ENCODE results near the gene SLF2.

SLF2 gene

DNA sequence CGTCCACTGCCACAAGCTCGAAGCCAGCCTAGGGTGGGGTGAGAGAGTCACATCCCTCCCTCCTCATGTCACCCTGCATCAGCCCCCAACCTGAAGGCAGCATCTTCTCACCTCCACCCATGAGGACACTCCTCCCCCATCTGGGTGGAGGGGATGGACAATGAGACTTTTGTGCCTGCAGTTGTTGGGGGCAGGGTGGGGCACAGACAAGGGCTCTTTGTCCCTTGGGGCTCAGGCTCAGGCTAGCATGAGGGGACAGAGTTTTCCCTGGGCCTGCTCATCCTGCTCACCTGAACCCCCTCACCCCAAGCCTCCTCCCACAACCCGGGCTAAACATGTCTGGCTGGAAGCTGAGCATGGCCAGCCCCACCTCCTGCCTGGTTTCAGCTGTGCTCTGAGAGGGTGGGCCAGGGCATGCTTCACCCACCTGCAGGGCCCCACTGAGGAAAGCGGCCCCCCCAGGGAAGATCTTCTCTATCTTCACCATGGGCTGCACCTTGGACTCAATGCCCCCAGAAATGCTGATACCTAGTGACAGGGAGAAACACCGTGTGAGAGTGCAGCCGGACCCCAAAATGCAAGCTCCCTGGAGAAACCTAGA, 96.2 kb downstream of the SLF2 start:
- TF ChIP-seq, protein P1, sequence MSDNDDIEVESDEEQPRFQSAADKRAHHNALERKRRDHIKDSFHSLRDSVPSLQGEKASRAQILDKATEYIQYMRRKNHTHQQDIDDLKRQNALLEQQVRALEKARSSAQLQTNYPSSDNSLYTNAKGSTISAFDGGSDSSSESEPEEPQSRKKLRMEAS (IDR thresholded peaks at IDR 0.05), result no peak
- 0 out of 2 replicates have a peak, but pooled peaks have one; percentile 59 for TF ChIP-seq ZBTB7A (IDR thresholded peaks at IDR 0.05; ENCODE audit: low read depth)

DNA sequence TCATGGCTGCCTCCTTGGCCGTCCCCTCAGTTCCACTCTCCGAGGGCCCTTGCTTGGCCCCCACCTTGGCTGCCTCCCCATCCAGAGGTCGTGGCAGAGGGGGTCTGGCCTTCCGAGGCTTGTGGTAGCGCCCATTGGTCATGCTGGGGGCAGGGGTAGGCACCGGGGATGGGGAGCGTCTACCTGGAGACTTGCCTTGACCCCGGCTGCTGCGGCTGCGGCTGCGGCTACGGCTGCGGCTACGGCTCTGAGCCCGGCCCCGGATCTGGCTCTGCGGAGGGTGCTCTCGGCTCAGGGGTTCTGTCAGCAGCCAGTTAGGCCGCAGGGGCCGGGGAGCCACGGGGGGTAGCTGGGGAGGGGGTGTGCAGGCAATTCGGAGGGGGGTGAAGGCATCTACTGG, 97.6 kb downstream of the SLF2 start:
- TF ChIP-seq CREB1 (IDR thresholded peaks at IDR 0.05; ENCODE audit: low read depth), result no peak
- no peak for TF ChIP-seq EGR1 (IDR thresholded peaks at IDR 0.05)
- TF ChIP-seq RAD21 (IDR thresholded peaks at IDR 0.05; ENCODE audit: low read depth), result no peak
- TF ChIP-seq CEBPB (IDR thresholded peaks at IDR 0.05), result no peak
- TF ChIP-seq TEAD4 (IDR thresholded peaks at IDR 0.05), result no peak
- TF ChIP-seq YY1 (IDR thresholded peaks at IDR 0.05; ENCODE audit: low read depth), result no peak
- TF ChIP-seq, protein P2, sequence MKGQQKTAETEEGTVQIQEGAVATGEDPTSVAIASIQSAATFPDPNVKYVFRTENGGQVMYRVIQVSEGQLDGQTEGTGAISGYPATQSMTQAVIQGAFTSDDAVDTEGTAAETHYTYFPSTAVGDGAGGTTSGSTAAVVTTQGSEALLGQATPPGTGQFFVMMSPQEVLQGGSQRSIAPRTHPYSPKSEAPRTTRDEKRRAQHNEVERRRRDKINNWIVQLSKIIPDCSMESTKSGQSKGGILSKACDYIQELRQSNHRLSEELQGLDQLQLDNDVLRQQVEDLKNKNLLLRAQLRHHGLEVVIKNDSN (IDR thresholded peaks at IDR 0.05), result no peak
- TF ChIP-seq EP300 (IDR thresholded peaks at IDR 0.05; ENCODE audit: borderline replicate concordance), result no peak
- no peak for TF ChIP-seq ZBTB7A (IDR thresholded peaks at IDR 0.05; ENCODE audit: low read depth)
- TF ChIP-seq, protein P3, sequence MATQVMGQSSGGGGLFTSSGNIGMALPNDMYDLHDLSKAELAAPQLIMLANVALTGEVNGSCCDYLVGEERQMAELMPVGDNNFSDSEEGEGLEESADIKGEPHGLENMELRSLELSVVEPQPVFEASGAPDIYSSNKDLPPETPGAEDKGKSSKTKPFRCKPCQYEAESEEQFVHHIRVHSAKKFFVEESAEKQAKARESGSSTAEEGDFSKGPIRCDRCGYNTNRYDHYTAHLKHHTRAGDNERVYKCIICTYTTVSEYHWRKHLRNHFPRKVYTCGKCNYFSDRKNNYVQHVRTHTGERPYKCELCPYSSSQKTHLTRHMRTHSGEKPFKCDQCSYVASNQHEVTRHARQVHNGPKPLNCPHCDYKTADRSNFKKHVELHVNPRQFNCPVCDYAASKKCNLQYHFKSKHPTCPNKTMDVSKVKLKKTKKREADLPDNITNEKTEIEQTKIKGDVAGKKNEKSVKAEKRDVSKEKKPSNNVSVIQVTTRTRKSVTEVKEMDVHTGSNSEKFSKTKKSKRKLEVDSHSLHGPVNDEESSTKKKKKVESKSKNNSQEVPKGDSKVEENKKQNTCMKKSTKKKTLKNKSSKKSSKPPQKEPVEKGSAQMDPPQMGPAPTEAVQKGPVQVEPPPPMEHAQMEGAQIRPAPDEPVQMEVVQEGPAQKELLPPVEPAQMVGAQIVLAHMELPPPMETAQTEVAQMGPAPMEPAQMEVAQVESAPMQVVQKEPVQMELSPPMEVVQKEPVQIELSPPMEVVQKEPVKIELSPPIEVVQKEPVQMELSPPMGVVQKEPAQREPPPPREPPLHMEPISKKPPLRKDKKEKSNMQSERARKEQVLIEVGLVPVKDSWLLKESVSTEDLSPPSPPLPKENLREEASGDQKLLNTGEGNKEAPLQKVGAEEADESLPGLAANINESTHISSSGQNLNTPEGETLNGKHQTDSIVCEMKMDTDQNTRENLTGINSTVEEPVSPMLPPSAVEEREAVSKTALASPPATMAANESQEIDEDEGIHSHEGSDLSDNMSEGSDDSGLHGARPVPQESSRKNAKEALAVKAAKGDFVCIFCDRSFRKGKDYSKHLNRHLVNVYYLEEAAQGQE (IDR thresholded peaks at IDR 0.05; ENCODE audit: low read depth), result no peak
- no peak for TF ChIP-seq TAF1 (IDR thresholded peaks at IDR 0.05; ENCODE audit: low read depth)
- TF ChIP-seq TCF12 (IDR thresholded peaks at IDR 0.05; ENCODE audit: low read depth), result no peak
- no peak for TF ChIP-seq NFIC (IDR thresholded peaks at IDR 0.05)
- TF ChIP-seq, protein P1 (IDR thresholded peaks at IDR 0.05), result no peak
- no peak for TF ChIP-seq FOXM1 (IDR thresholded peaks at IDR 0.05; ENCODE audit: borderline replicate concordance, low read depth)

DNA sequence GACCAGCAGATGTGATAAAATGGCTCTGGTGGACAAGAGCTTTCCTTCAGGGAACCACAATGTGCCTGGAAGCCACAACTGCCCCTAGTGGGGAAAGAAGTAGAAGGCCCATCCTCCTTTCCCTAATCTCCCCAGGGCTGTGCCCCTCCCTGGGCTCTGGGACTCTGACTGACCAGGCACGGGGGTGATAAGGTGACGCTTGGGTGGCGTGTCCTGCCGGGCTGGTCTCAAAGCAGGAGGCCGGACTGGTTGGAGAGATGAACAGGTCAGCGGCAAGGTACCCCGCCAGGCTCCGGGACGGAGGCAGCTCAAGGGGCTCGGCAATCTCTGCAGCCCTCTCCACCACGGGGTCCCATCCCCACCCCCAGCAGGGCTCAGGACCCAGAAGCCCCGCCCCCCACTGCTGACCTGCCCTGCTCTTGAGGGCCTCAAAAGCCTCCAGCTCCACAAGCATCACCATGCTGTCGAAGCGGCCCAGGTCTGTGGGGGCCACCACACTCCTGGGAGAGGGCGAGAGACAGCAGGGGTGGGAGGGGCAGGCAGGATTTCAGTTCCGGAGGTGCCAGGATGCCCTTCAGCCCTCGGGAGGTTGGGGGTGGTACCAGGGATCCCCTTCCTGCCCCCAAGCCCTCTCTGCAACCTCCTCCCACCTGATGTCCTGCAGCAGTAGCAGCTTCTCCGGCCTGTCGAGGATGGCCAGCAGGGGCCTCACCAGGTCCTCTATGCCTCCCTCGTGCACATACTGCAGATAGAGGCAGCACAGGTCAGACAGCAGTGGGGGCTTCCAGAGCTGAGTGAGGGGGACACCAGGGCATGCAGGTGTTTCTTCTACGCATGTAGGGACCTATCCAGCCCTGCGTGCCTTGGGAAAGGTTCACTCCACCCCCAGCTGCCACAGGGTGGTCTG, 99.0 kb downstream of the SLF2 start:
- TF ChIP-seq, protein P2 (IDR thresholded peaks at IDR 0.05), result no peak
- TF ChIP-seq CREB1 (IDR thresholded peaks at IDR 0.05; ENCODE audit: low read depth), result no peak
- TF ChIP-seq EGR1 (IDR thresholded peaks at IDR 0.05), result no peak
- TF ChIP-seq TAF1 (IDR thresholded peaks at IDR 0.05; ENCODE audit: low read depth), result no peak
- TF ChIP-seq CEBPB (IDR thresholded peaks at IDR 0.05), result no peak
- no peak for TF ChIP-seq YY1 (IDR thresholded peaks at IDR 0.05; ENCODE audit: low read depth)
- TF ChIP-seq, protein P1 (IDR thresholded peaks at IDR 0.05), result no peak
- TF ChIP-seq TCF12 (IDR thresholded peaks at IDR 0.05; ENCODE audit: low read depth), result no peak
- no peak for TF ChIP-seq FOXM1 (IDR thresholded peaks at IDR 0.05; ENCODE audit: borderline replicate concordance, low read depth)
- no peak for TF ChIP-seq NFIC (IDR thresholded peaks at IDR 0.05)
- TF ChIP-seq RAD21 (IDR thresholded peaks at IDR 0.05; ENCODE audit: low read depth), result no peak
- no peak for TF ChIP-seq TEAD4 (IDR thresholded peaks at IDR 0.05)
- no peak for TF ChIP-seq ZBTB7A (IDR thresholded peaks at IDR 0.05; ENCODE audit: low read depth)

DNA sequence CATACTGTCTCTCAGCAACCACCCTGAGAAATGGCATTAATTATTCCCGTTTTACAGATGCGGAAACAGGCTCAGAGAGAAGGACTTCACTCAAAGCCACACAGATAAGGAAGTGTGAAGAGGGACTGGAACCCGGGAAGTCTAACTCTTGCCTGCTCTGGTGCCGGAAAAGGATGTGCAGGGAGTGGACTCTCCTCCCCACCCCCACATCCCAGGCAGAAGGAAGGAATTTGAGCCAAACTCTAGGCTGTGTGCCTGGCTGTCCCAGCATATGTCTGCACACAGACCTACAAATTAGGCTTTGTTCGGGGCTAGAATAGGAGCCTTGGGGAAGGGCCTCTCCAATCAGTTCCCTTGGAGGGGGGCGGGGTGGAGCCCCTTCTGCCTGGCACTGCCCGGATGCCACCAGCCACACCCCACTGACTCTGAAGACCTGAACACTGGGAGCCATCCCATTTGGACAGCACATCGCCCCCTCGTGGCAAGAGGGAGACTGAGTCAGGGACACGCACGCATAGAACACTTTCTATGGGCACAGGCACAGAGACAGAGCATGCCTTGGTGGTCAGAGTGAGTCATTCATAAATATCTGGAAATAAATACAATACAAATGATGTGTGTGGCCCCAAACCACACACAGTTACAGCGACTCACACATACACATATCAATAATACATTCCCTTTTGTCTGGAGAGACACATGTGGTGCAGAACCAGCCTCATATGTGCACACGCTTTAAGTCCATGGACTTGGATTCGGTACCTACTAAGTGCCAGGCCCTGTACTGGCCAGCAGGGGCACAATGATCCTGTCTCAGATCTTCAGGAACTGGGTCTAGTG, 100.0 kb downstream of the SLF2 start:
- TF ChIP-seq TCF12 (IDR thresholded peaks at IDR 0.05; ENCODE audit: low read depth) (no peak), YY1 (IDR thresholded peaks at IDR 0.05; ENCODE audit: low read depth) (0 out of 2 replicates have a peak, but pooled peaks have one; percentile 21), RAD21 (IDR thresholded peaks at IDR 0.05; ENCODE audit: low read depth) (peak; percentile 63; the same call in 1 of the 2 replicates), EGR1 (IDR thresholded peaks at IDR 0.05) (no peak)

DNA sequence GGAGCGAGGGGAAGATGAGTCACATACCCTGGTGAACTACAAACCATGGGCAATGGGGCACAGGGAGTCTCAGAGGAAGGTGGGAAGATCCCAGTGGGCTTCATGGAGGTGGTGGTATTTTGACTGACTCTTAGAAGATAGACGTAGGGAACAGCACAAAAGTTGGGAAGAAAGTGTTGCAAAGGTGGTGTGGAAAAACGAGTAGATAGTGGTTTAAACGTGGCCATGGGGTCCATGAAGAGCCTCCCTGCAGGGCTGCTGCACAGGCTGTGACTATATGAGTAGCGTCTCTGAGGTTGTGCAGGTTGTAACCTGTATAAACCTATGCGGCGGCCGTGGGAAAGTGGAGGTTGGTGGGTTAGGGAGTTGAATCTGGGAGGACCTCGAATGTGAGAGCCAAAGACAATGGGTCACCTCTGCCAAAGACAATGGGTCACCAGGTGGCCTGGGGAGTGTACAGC, 100.6 kb downstream of the SLF2 start:
- TF ChIP-seq FOXM1 (IDR thresholded peaks at IDR 0.05; ENCODE audit: borderline replicate concordance, low read depth), result no peak
- no peak for TF ChIP-seq CEBPB (IDR thresholded peaks at IDR 0.05)
- TF ChIP-seq RAD21 (IDR thresholded peaks at IDR 0.05; ENCODE audit: low read depth), result no peak
- TF ChIP-seq YY1 (IDR thresholded peaks at IDR 0.05; ENCODE audit: low read depth), result no peak
- no peak for TF ChIP-seq NFIC (IDR thresholded peaks at IDR 0.05)
- TF ChIP-seq, protein P3 (IDR thresholded peaks at IDR 0.05; ENCODE audit: low read depth), result no peak
- no peak for TF ChIP-seq CREB1 (IDR thresholded peaks at IDR 0.05; ENCODE audit: low read depth)
